OCI-LY7 (cell line): ENCODE results near the gene LRRC7. TPM values are rescaled to one million over a fixed set of nuclear protein-coding genes. Genes with fewer than 3 reads are reported as not detected.

Experiments used
- BruUV-seq: library from RNA; stranded (reverse); fragments of 400-500 nt; replicated peaks from 2 replicates; lab custom pipeline; 2021; lab: Mats Ljungman, UMichigan
- CTCF ChIA-PET: fragments of 300-600 bp; sonication (Branson Sonifier 250); formaldehyde crosslinking; loops from one replicate; lab custom pipeline; 2022; ENCODE audit warnings: antibody characterized with exemption; ENCODE audit not compliant: unreplicated experiment; lab: Charles Lee
- POLR2A ChIA-PET: fragments of 300-600 bp; sonication (Branson Sonifier 250); formaldehyde crosslinking; loops from one replicate; lab custom pipeline; 2022; ENCODE audit warnings: antibody characterized with exemption; lab: Charles Lee
- DNase-seq: peaks from one replicate; pipeline ENCODE4 v3.0.0-alpha.2; 2015; ENCODE audit warnings: low spot score
- H2AFZ ChIP-seq: fragments of 200-600 bp; sonication (generic), shearing (Covaris generic); 2 replicates; pipeline ENCODE4 v1.6.1; 2014; ENCODE audit warnings: mild to moderate bottlenecking, antibody characterized with exemption, low read length, moderate library complexity
- H3K27ac ChIP-seq: fragments of 200-600 bp; sonication (generic); 2 replicates; pipeline ENCODE4 v1.5.1; 2014; ENCODE audit warnings: mixed run types, low read depth, mild to moderate bottlenecking, moderate library complexity, low read length, inconsistent platforms; ENCODE audit not compliant: poor library complexity, severe bottlenecking
- H3K36me3 ChIP-seq: fragments of 200-600 bp; sonication (generic); 2 replicates; pipeline ENCODE4 v1.6.1; 2014; ENCODE audit warnings: mild to moderate bottlenecking, antibody characterized with exemption, low read length, moderate library complexity, mixed read lengths; ENCODE audit not compliant: insufficient read depth
- H3K4me1 ChIP-seq: fragments of 200-600 bp; sonication (generic); 2 replicates; pipeline ENCODE4 v1.5.1; 2014; ENCODE audit warnings: mild to moderate bottlenecking, low read length; ENCODE audit not compliant: insufficient read depth, poor library complexity, severe bottlenecking
- H3K4me2 ChIP-seq: fragments of 200-600 bp; sonication (generic); 2 replicates; pipeline ENCODE4 v1.6.1; 2014; ENCODE audit warnings: mild to moderate bottlenecking, low read length
- H3K4me3 ChIP-seq: fragments of 200-600 bp; sonication (generic); 2 replicates; pipeline ENCODE4 v1.5.1; 2014; ENCODE audit warnings: mild to moderate bottlenecking, low read depth, low read length; ENCODE audit not compliant: poor library complexity, severe bottlenecking
- H3K79me2 ChIP-seq: fragments of 200-600 bp; sonication (generic); 2 replicates; pipeline ENCODE4 v1.6.1; 2016; ENCODE audit warnings: low read depth, mild to moderate bottlenecking, low read length, moderate library complexity, mixed read lengths; ENCODE audit not compliant: insufficient read depth
- H3K9me2 ChIP-seq: fragments of 200-600 bp; sonication (generic); 2 replicates; pipeline ENCODE4 v1.6.1; 2016; ENCODE audit warnings: mild to moderate bottlenecking, low read length, mixed read lengths; ENCODE audit not compliant: insufficient read depth
- H3K9me3 ChIP-seq: fragments of 200-600 bp; sonication (generic); 2 replicates; pipeline ENCODE4 v1.6.1; 2014; ENCODE audit warnings: mild to moderate bottlenecking, mixed run types, low read length, mixed read lengths
- H4K20me1 ChIP-seq: fragments of 200-600 bp; sonication (generic); 2 replicates; pipeline ENCODE4 v1.6.1; 2014; ENCODE audit warnings: mild to moderate bottlenecking, antibody characterized with exemption, low read length, moderate library complexity, mixed read lengths; ENCODE audit not compliant: insufficient read depth
- CTCF ChIP-seq: fragments of 200-600 bp; sonication (generic); conservative IDR thresholded peaks from 2 replicates; pipeline ENCODE4 v1.5.1; 2014; ENCODE audit warnings: mild to moderate bottlenecking, antibody characterized with exemption, low read length, moderate library complexity, mixed read lengths
- EZH2phosphoT487 ChIP-seq: fragments of 200-600 bp; sonication (generic); IDR thresholded peaks from 2 replicates; pipeline ENCODE4 v1.6.1; 2018; ENCODE audit warnings: low read depth, borderline replicate concordance, mild to moderate bottlenecking, mixed run types, antibody characterized with exemption, low read length, moderate library complexity, mixed read lengths
- intact Hi-C: fragments of 100-400 bp; cut with micrococcal nuclease; formaldehyde crosslinking; loops from one replicate; pipeline ENCODE4 v1.10.0; 2022; ENCODE audit not compliant: unreplicated experiment
- total RNA-seq, 2 experiments: library from RNA; depleted of rRNA in 1 of 2; stranded (reverse); fragments of >200 nt in 1 of 2; shearing (Covaris generic) in 1 of 2; gene quantifications; 2 replicates each; pipeline ENCODE4 v1.2.3, GENCODE V29; 2014 to 2022

Gene LRRC7
- total RNA-seq, 2 experiments from 2014 or later = not detected

- no peak overlapping the region for H3K4me3 ChIP-seq
- intact Hi-C loops = no loop called here
- H3K4me2 ChIP-seq = no peak overlapping the region
- POLR2A ChIA-PET = no interaction called here
- no peaks in the 10 kb centered on the region for H4K20me1 ChIP-seq
- CTCF ChIA-PET = no interaction called here
- no TSS peak for BruUV-seq
- H3K79me2 ChIP-seq = no peaks in the 10 kb centered on the region
- H2AFZ ChIP-seq = no peak overlapping the region
- no peaks in the 10 kb centered on the region for H3K9me3 ChIP-seq
- no peaks in the 10 kb centered on the region for H3K4me1 ChIP-seq
- H3K27ac ChIP-seq = no peak overlapping the region
- DNase-seq = no peak
- TF ChIP-seq CTCF (no peak), EZH2phosphoT487 (no peak)
- no peaks in the 10 kb centered on the region for H3K9me2 ChIP-seq
- H3K36me3 ChIP-seq = no peaks in the 10 kb centered on the region
Measured at GRCh38 chr1:69847670-69848069, 279.9 kb downstream of the LRRC7 start.

DNA sequence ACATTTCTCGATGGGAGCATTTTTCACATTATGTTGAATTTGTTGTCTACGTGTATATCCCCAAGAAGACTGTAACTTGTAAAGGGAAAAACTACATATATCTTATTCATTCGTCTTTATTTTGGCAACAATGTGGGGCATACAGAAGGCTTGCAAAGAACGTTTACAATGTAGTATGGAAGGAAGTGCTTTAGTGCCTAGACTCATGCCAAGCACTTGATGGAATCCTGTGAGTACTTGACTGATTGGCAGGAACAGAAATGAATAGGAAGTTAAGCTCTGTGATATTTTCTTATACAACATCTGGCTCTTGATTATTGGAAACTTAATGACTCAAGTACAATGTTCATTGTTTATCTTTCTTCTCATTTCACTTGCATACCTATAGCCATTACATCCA is 284.4 kb downstream of the LRRC7 start:
- ChIA-PET POLR2A (no interaction called here), CTCF (no interaction called here)
- no peak for TF ChIP-seq EZH2phosphoT487
- Histone ChIP-seq H3K9me3 (no peaks in the 10 kb centered on the region), H2AFZ (no peak overlapping the region), H3K4me3 (no peak overlapping the region), H3K79me2 (no peaks in the 10 kb centered on the region), H3K36me3 (no peaks in the 10 kb centered on the region), H3K4me2 (no peak overlapping the region), H3K4me1 (no peaks in the 10 kb centered on the region), H3K27ac (no peak overlapping the region), H4K20me1 (no peaks in the 10 kb centered on the region), H3K9me2 (no peaks in the 10 kb centered on the region)
- intact Hi-C loops = no loop called here
- no TSS peak for BruUV-seq
- DNase-seq = no peak

GRCh38 chr1:69852706-69853105 is 285.0 kb downstream of the LRRC7 start:
- Histone ChIP-seq H3K36me3 (no peaks in the 10 kb centered on the region), H3K79me2 (no peaks in the 10 kb centered on the region), H3K9me2 (no peaks in the 10 kb centered on the region), H3K9me3 (no peaks in the 10 kb centered on the region), H3K27ac (no peak overlapping the region), H4K20me1 (no peaks in the 10 kb centered on the region), H3K4me2 (no peak overlapping the region), H3K4me1 (no peaks in the 10 kb centered on the region), H2AFZ (no peak overlapping the region), H3K4me3 (no peak overlapping the region)
- no peak for DNase-seq
- CTCF ChIA-PET = no interaction called here
- POLR2A ChIA-PET = no interaction called here
- no peak for TF ChIP-seq EZH2phosphoT487
- TF ChIP-seq CTCF = no peak
- no TSS peak for BruUV-seq
- intact Hi-C loops = no loop called here
